Vagina (tissue), 2 donors: ENCODE results near the gene TWF2. TPM values are rescaled to one million over a fixed set of nuclear protein-coding genes. Genes with fewer than 3 reads are reported as not detected.

Experiments used
- DNase-seq, 2 donors: peaks; one replicate each; pipeline ENCODE4 v3.0.0-alpha.2; 2017; ENCODE audit errors: extremely low spot score in 2 of 2
- H3K27ac ChIP-seq: fragments of 200-600 bp; sonication (generic); one replicate; pipeline ENCODE4 v1.5.1; 2019
- H3K27me3 ChIP-seq: fragments of 200-600 bp; sonication (generic); one replicate; pipeline ENCODE4 v1.5.1; 2019
- H3K36me3 ChIP-seq, 2 donors: fragments of 200-600 bp; sonication (generic); one replicate each; pipeline ENCODE4 v1.5.1; 2017 to 2019
- H3K4me1 ChIP-seq: fragments of 200-600 bp; sonication (generic); one replicate; pipeline ENCODE4 v1.5.1; 2019
- H3K4me3 ChIP-seq, 2 donors: fragments of 200-600 bp; sonication (generic); 1 replicate in 1 of 2; 2 replicates in 1 of 2; pipeline ENCODE4 v1.5.1; 2016 to 2019
- H3K9me3 ChIP-seq: fragments of 200-600 bp; sonication (generic); one replicate; pipeline ENCODE4 v1.5.1; 2019
- CTCF ChIP-seq, 3 experiments: fragments of 450-650 bp in 2 of 3; fragments of 200-600 bp in 1 of 3; sonication (generic) in 1 of 3; IDR thresholded peaks; one replicate each; pipeline ENCODE4 v1.5.1; 2017 to 2019; ENCODE audit warnings: antibody characterized with exemption in 3 of 3, mild to moderate bottlenecking in 2 of 3, moderate library complexity in 2 of 3
- POLR2A ChIP-seq, 2 donors: fragments of 450-650 bp; IDR thresholded peaks; one replicate each; pipeline ENCODE4 v1.6.1; 2017; ENCODE audit warnings: antibody characterized with exemption in 2 of 2, mild to moderate bottlenecking in 2 of 2, moderate library complexity in 2 of 2
- POLR2AphosphoS5 ChIP-seq, 2 donors: sonication (generic); formaldehyde crosslinking; IDR thresholded peaks; one replicate each; pipeline ENCODE4 v1.9.0; 2017; ENCODE audit warnings: antibody characterized with exemption in 2 of 2, mild to moderate bottlenecking in 2 of 2, low read depth in 1 of 2; ENCODE audit not compliant: insufficient read depth in 1 of 2
- intact Hi-C: fragments of 100-400 bp; cut with DNase I; formaldehyde crosslinking; loops from one replicate; pipeline ENCODE4 v1.15.1; 2023
- total RNA-seq: library from RNA; depleted of rRNA; stranded (reverse); fragments of >200 nt; gene quantifications from one replicate; pipeline ENCODE4 v1.2.3, GENCODE V29; 2016

Gene TWF2
- total RNA-seq, 1 donor from 2014 or later: 93.8 TPM

GRCh38 chr3:52259448-52259847 lies 20.5 kb upstream of the TWF2 start:
- TF ChIP-seq POLR2AphosphoS5 (IDR thresholded peaks at IDR 0.05; ENCODE audit: insufficient read depth in 1 of 2, low read depth in 1 of 2) (no peak), CTCF (IDR thresholded peaks at IDR 0.05) (no peak)
- H3K27ac ChIP-seq: no peak overlapping the region
- peaks cover 4% of the 10 kb centered on the region for H3K4me1 ChIP-seq
- H3K27me3 ChIP-seq: no peaks in the 10 kb centered on the region
- H3K4me3 ChIP-seq: no peak overlapping the region
- intact Hi-C loops: no loop called here
- no peaks in the 10 kb centered on the region for H3K9me3 ChIP-seq
- DNase-seq: no peak
- H3K36me3 ChIP-seq: peaks cover 0 to 98% of the 10 kb centered on the region in 2 donors

- Histone ChIP-seq H3K36me3 (peaks cover 0 to 98% of the 10 kb centered on the region in 2 donors), H3K4me1 (peaks cover 7% of the 10 kb centered on the region), H3K9me3 (no peaks in the 10 kb centered on the region), H3K27ac (no peak overlapping the region), H3K27me3 (no peaks in the 10 kb centered on the region), H3K4me3 (no peak overlapping the region)
- intact Hi-C loops: no loop called here
- TF ChIP-seq POLR2A (IDR thresholded peaks at IDR 0.05): no peak
- no peak for TF ChIP-seq POLR2AphosphoS5 (IDR thresholded peaks at IDR 0.05; ENCODE audit: insufficient read depth in 1 of 2, low read depth in 1 of 2)
- no peak for TF ChIP-seq CTCF (IDR thresholded peaks at IDR 0.05)
- DNase-seq: no peak
Measured at GRCh38 chr3:52259035-52259434, 20.1 kb upstream of the TWF2 start.

- DNase-seq: no peak
- H3K27ac ChIP-seq: no peak overlapping the region
- H3K9me3 ChIP-seq: no peaks in the 10 kb centered on the region
- no peak for TF ChIP-seq CTCF (IDR thresholded peaks at IDR 0.05)
- no peak for TF ChIP-seq POLR2A (IDR thresholded peaks at IDR 0.05)
- TF ChIP-seq POLR2AphosphoS5 (IDR thresholded peaks at IDR 0.05; ENCODE audit: insufficient read depth in 1 of 2, low read depth in 1 of 2): no peak
- H3K4me1 ChIP-seq: peaks cover 18% of the 10 kb centered on the region
- H3K36me3 ChIP-seq: peaks cover 0 to 89% of the 10 kb centered on the region in 2 donors
- no peak overlapping the region for H3K4me3 ChIP-seq
- no peaks in the 10 kb centered on the region for H3K27me3 ChIP-seq
- intact Hi-C loops: no loop called here
Measured at GRCh38 chr3:52257911-52258310, 19.0 kb upstream of the TWF2 start.

- no peak overlapping the region for H3K27ac ChIP-seq
- peaks cover 30% of the 10 kb centered on the region for H3K4me1 ChIP-seq
- intact Hi-C loops: no loop called here
- no peak for DNase-seq
- H3K36me3 ChIP-seq: peaks cover 0 to 77% of the 10 kb centered on the region in 2 donors
- no peaks in the 10 kb centered on the region for H3K27me3 ChIP-seq
- no peak for TF ChIP-seq POLR2A (IDR thresholded peaks at IDR 0.05)
- TF ChIP-seq POLR2AphosphoS5 (IDR thresholded peaks at IDR 0.05; ENCODE audit: insufficient read depth in 1 of 2, low read depth in 1 of 2): no peak
- TF ChIP-seq CTCF (IDR thresholded peaks at IDR 0.05): no peak
- no peaks in the 10 kb centered on the region for H3K9me3 ChIP-seq
- no peak overlapping the region for H3K4me3 ChIP-seq
Measured at GRCh38 chr3:52256622-52257021, 17.7 kb upstream of the TWF2 start.

GRCh38 chr3:52256159-52256558 lies 17.2 kb upstream of the TWF2 start:
- Histone ChIP-seq H3K27ac (no peak overlapping the region), H3K36me3 (peaks cover 0 to 72% of the 10 kb centered on the region in 2 donors)

More at GRCh38 chr3:52256159-52256558, 17.2 kb upstream of the TWF2 start:
- no peak overlapping the region for H3K4me3 ChIP-seq
- no peaks in the 10 kb centered on the region for H3K9me3 ChIP-seq
- H3K4me1 ChIP-seq: peaks cover 34% of the 10 kb centered on the region
- no peak for TF ChIP-seq POLR2AphosphoS5 (IDR thresholded peaks at IDR 0.05; ENCODE audit: insufficient read depth in 1 of 2, low read depth in 1 of 2)
- no peak for TF ChIP-seq POLR2A (IDR thresholded peaks at IDR 0.05)
- no peak for TF ChIP-seq CTCF (IDR thresholded peaks at IDR 0.05)
- DNase-seq: no peak
- intact Hi-C loops: no loop called here
- H3K27me3 ChIP-seq: no peaks in the 10 kb centered on the region
